Loucy (cell line): ENCODE measurements around the gene CLASP1.
"Not testable (repeated sequence)": the region's sequence is repeated elsewhere in the genome, so short reads cannot be mapped to it uniquely, and the experiment has no call there.

ENCODE experiments used
- EZH2phosphoT487 ChIP-seq: fragments of 200-600 bp; IDR thresholded peaks from 2 replicates; pipeline ENCODE4 v1.6.1; 2018; ENCODE audit warnings: antibody characterized with exemption, mild to moderate bottlenecking, moderate library complexity, borderline replicate concordance
- TF ChIP-seq, protein P1 (sequence below): fragments of 200-600 bp; sonication (generic); conservative IDR thresholded peaks from 2 replicates; pipeline ENCODE4 v1.5.1; 2014; ENCODE audit warnings: mild to moderate bottlenecking, antibody characterized with exemption, low read length

DNA sequence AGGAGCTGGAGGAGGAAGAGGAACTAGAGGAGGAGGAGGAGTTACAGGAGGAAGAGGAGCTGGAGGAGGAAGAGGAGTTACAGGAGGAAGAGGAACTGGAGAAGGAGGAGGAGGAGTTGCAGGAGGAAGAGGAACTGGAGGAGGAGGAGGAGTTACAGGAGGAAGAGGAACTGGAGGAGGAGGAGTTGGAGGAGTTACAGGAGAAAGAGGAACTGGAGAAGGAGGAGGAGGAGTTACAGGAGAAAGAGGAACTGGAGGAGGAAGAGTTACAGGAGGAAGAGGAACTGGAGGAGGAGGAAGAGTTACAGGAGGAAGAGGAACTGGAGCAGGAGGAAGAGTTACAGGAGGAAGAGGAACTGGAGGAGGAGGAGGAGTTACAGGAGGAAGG lies 38.8 kb downstream of the CLASP1 start:
- TF ChIP-seq, protein P1, sequence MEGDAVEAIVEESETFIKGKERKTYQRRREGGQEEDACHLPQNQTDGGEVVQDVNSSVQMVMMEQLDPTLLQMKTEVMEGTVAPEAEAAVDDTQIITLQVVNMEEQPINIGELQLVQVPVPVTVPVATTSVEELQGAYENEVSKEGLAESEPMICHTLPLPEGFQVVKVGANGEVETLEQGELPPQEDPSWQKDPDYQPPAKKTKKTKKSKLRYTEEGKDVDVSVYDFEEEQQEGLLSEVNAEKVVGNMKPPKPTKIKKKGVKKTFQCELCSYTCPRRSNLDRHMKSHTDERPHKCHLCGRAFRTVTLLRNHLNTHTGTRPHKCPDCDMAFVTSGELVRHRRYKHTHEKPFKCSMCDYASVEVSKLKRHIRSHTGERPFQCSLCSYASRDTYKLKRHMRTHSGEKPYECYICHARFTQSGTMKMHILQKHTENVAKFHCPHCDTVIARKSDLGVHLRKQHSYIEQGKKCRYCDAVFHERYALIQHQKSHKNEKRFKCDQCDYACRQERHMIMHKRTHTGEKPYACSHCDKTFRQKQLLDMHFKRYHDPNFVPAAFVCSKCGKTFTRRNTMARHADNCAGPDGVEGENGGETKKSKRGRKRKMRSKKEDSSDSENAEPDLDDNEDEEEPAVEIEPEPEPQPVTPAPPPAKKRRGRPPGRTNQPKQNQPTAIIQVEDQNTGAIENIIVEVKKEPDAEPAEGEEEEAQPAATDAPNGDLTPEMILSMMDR: not testable (repeated sequence)
- not testable (repeated sequence) for TF ChIP-seq EZH2phosphoT487
